HCT116 (cell line): ENCODE measurements around the gene PHACTR4.
A peak's percentile ranks its signal among the peaks of the same experiment; 100 is the strongest.

ENCODE experiments used
- ATF3 ChIP-seq: IDR thresholded peaks from 2 replicates; pipeline ENCODE4 v1.6.1; 2012
- CEBPB ChIP-seq: IDR thresholded peaks from 2 replicates; pipeline ENCODE4 v1.6.1; 2012; ENCODE audit warnings: low read depth
- CTCF ChIP-seq, 3 experiments: fragments of 200-600 bp in 1 of 3; sonication (generic) in 1 of 3; IDR thresholded peaks in 2 of 3; conservative IDR thresholded peaks in 1 of 3; 2 replicates each; pipeline ENCODE4 v1.5.1; 2012 to 2017; ENCODE audit warnings: low read depth in 2 of 3, low read length in 2 of 3, antibody characterized with exemption in 1 of 3, borderline replicate concordance in 1 of 3, control low read depth in 1 of 3, mild to moderate bottlenecking in 1 of 3, mixed read lengths in 1 of 3, mixed run types in 1 of 3, moderate library complexity in 1 of 3; ENCODE audit not compliant: insufficient read depth in 1 of 3
- EZH2 ChIP-seq: fragments of 200-600 bp; sonication (generic); IDR thresholded peaks from 2 replicates; pipeline ENCODE4 v1.6.1; 2017; ENCODE audit warnings: antibody characterized with exemption, mixed run types
- EZH2phosphoT487 ChIP-seq: fragments of 200-600 bp; IDR thresholded peaks from 2 replicates; pipeline ENCODE4 v1.6.1; 2018; ENCODE audit warnings: antibody characterized with exemption, borderline replicate concordance
- MAX ChIP-seq: IDR thresholded peaks from 2 replicates; pipeline ENCODE4 v1.6.1; 2012
- POLR2A ChIP-seq: IDR thresholded peaks from 2 replicates; pipeline ENCODE4 v1.7.0; 2011; ENCODE audit warnings: borderline replicate concordance; ENCODE audit not compliant: insufficient read depth, insufficient read length; ENCODE audit errors: extremely low read depth
- POLR2AphosphoS5 ChIP-seq: IDR thresholded peaks from 2 replicates; pipeline ENCODE4 v1.6.1; 2011; ENCODE audit warnings: mild to moderate bottlenecking, low read depth, low read length, moderate library complexity
- RAD21 ChIP-seq: IDR thresholded peaks from 2 replicates; pipeline ENCODE4 v1.6.1; 2012; ENCODE audit warnings: low read depth, mild to moderate bottlenecking
- REST ChIP-seq: IDR thresholded peaks from 2 replicates; pipeline ENCODE4 v1.6.1; 2012; ENCODE audit warnings: low read depth
- SIN3A ChIP-seq: IDR thresholded peaks from 2 replicates; pipeline ENCODE4 v1.6.1; 2012; ENCODE audit warnings: low read depth
- YY1 ChIP-seq: IDR thresholded peaks from 2 replicates; pipeline ENCODE4 v1.6.1; 2011; ENCODE audit warnings: low read length, low read depth, moderate library complexity, mild to moderate bottlenecking; ENCODE audit not compliant: insufficient replicate concordance; ENCODE audit errors: extremely low read depth

GRCh38 chr1:28505406-28506187 is 136.1 kb downstream of the PHACTR4 start, which contains the start of gene RCC1:
- TF ChIP-seq EZH2phosphoT487 (no peak), CTCF (IDR thresholded peaks at IDR 0.05 in 2 of 3, conservative IDR thresholded peaks at IDR 0.05 in 1 of 3; ENCODE audit: borderline replicate concordance in 1 of 3, insufficient read depth in 1 of 3, low read depth in 2 of 3, low read length in 2 of 3) (no peak), POLR2AphosphoS5 (peak; percentile 100), RAD21 (no peak), REST (no peak), CEBPB (no peak), POLR2A (peak; percentile 99), YY1 (peak; percentile 23), ATF3 (no peak), SIN3A (no peak), EZH2 (no peak), MAX (no peak)
